ENCODE measurements around the gene GMPPA. TPM values are rescaled to one million over a fixed set of nuclear protein-coding genes. Genes with fewer than 3 reads are reported as not detected.
A peak's percentile ranks its signal among the peaks of the same experiment; 100 is the strongest.

GMPPA gene
- total RNA-seq, 2 donors from 2014 or later, result 36.9 to 38.2 TPM

GRCh38 chr2:219474285-219475060, 24.2 kb upstream of the GMPPA start:
- peaks cover 10% of the 10 kb centered on the region for H3K27me3 Mint-ChIP-seq (ENCODE audit: insufficient read depth)
- no peaks in the 10 kb centered on the region for H3K4me1 ChIP-seq (ENCODE audit: control insufficient read depth, insufficient read depth, low read length)
- no peaks in the 10 kb centered on the region for H3K27me3 ChIP-seq (ENCODE audit: control insufficient read depth, insufficient read depth, low read length, poor library complexity, severe bottlenecking)
- H3K27ac ChIP-seq (ENCODE audit: low read depth, low read length), result no peak overlapping the region
- no peak for TF ChIP-seq CTCF (conservative IDR thresholded peaks at IDR 0.05)
- H3K9me3 ChIP-seq (ENCODE audit: control insufficient read depth, low read length), result no peaks in the 10 kb centered on the region
- 81 to 85% methylated on average over 7 to 11 of the region's 11 CpGs for WGBS, 2 experiments (ENCODE audit: insufficient coverage in 1 of 2, insufficient read length in 1 of 2)
- no peaks in the 10 kb centered on the region for H3K36me3 Mint-ChIP-seq (ENCODE audit: low read depth)
- no peak overlapping the region for H3K4me3 ChIP-seq (ENCODE audit: low read length)
- peaks cover 11% of the 10 kb centered on the region for H3K4me1 Mint-ChIP-seq
- no peak overlapping the region for H3K27ac Mint-ChIP-seq
- H3K36me3 ChIP-seq (ENCODE audit: control insufficient read depth, insufficient read depth, low read length), result no peaks in the 10 kb centered on the region
- H3K9ac ChIP-seq (ENCODE audit: extremely low read depth, low read length, poor library complexity, severe bottlenecking), result no peak overlapping the region
- H3K4me3 Mint-ChIP-seq, result no peak overlapping the region
- no peak for DNase-seq
- no peaks in the 10 kb centered on the region for H3K9me3 Mint-ChIP-seq

- Histone ChIP-seq H3K9ac (ENCODE audit: extremely low read depth, low read length, poor library complexity, severe bottlenecking) (no peak overlapping the region), H3K4me1 (ENCODE audit: control insufficient read depth, insufficient read depth, low read length) (no peaks in the 10 kb centered on the region), H3K27me3 (ENCODE audit: control insufficient read depth, insufficient read depth, low read length, poor library complexity, severe bottlenecking) (no peaks in the 10 kb centered on the region), H3K9me3 (ENCODE audit: control insufficient read depth, low read length) (no peaks in the 10 kb centered on the region), H3K36me3 (ENCODE audit: control insufficient read depth, insufficient read depth, low read length) (no peaks in the 10 kb centered on the region), H3K4me3 (ENCODE audit: low read length) (no peak overlapping the region), H3K27ac (ENCODE audit: low read depth, low read length) (no peak overlapping the region)
- no peak for DNase-seq
- no peak for TF ChIP-seq CTCF (conservative IDR thresholded peaks at IDR 0.05)
- Mint-ChIP-seq H3K36me3 (ENCODE audit: low read depth) (no peaks in the 10 kb centered on the region), H3K4me1 (peaks cover 11% of the 10 kb centered on the region), H3K27ac (no peak overlapping the region), H3K27me3 (ENCODE audit: insufficient read depth) (peaks cover 14% of the 10 kb centered on the region), H3K9me3 (no peaks in the 10 kb centered on the region), H3K4me3 (no peak overlapping the region)
- WGBS, 2 experiments (ENCODE audit: insufficient coverage in 1 of 2, insufficient read length in 1 of 2), result 79 to 88% methylated on average over 1 to 6 of the region's 6 CpGs
Measured at GRCh38 chr2:219475278-219475677, 23.4 kb upstream of the GMPPA start.

GRCh38 chr2:219475697-219476651, 22.7 kb upstream of the GMPPA start:
- peak overlapping the region; percentile 57 for H3K4me3 Mint-ChIP-seq
- peak; percentile 96 for DNase-seq
- peak; percentile 94 for TF ChIP-seq CTCF (conservative IDR thresholded peaks at IDR 0.05)
- Histone ChIP-seq H3K36me3 (ENCODE audit: control insufficient read depth, insufficient read depth, low read length) (no peaks in the 10 kb centered on the region), H3K27ac (ENCODE audit: low read depth, low read length) (no peak overlapping the region), H3K9me3 (ENCODE audit: control insufficient read depth, low read length) (no peaks in the 10 kb centered on the region), H3K9ac (ENCODE audit: extremely low read depth, low read length, poor library complexity, severe bottlenecking) (no peak overlapping the region), H3K4me3 (ENCODE audit: low read length) (no peak overlapping the region), H3K27me3 (ENCODE audit: control insufficient read depth, insufficient read depth, low read length, poor library complexity, severe bottlenecking) (no peaks in the 10 kb centered on the region), H3K4me1 (ENCODE audit: control insufficient read depth, insufficient read depth, low read length) (no peaks in the 10 kb centered on the region)
- H3K27me3 Mint-ChIP-seq (ENCODE audit: insufficient read depth), result peaks cover 16% of the 10 kb centered on the region
- H3K9me3 Mint-ChIP-seq, result no peaks in the 10 kb centered on the region
- peaks cover 11% of the 10 kb centered on the region for H3K4me1 Mint-ChIP-seq
- no peaks in the 10 kb centered on the region for H3K36me3 Mint-ChIP-seq (ENCODE audit: low read depth)
- WGBS, 2 experiments (ENCODE audit: insufficient coverage in 1 of 2, insufficient read length in 1 of 2), result 0 to 30% methylated on average over 5 to 14 of the region's 14 CpGs
- H3K27ac Mint-ChIP-seq, result peak overlapping the region; percentile 77

All from endodermal cell (in vitro differentiated cells).